NAMALWA (cell line): ENCODE data around the gene LY6G6C.
A peak's percentile ranks its signal among the peaks of the same experiment; 100 is the strongest.

Experiments
- DNase-seq: peaks from one replicate; pipeline ENCODE4 v3.0.0-alpha.2; 2015; ENCODE audit warnings: low spot score

The LY6G6C gene

DNA sequence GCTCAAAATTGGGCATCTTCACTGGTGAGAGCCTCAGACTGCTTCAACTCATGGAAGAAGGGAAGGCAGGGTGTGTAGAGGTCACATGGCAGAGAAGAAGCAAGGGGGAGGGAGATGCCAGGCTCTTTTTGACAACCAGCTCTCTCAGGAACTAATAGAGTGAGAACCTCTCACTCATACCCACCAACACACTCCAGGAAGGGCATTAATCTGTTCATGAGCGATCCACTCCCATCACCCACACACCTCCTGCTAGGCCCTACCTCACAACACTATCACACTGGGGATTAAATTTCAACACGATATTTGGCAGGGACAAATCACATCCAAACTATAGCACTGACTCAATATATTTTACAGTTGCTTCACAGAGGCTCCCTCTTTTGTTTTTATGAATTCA is 20.3 kb upstream of the LY6G6C start:
- no peak for DNase-seq

DNA sequence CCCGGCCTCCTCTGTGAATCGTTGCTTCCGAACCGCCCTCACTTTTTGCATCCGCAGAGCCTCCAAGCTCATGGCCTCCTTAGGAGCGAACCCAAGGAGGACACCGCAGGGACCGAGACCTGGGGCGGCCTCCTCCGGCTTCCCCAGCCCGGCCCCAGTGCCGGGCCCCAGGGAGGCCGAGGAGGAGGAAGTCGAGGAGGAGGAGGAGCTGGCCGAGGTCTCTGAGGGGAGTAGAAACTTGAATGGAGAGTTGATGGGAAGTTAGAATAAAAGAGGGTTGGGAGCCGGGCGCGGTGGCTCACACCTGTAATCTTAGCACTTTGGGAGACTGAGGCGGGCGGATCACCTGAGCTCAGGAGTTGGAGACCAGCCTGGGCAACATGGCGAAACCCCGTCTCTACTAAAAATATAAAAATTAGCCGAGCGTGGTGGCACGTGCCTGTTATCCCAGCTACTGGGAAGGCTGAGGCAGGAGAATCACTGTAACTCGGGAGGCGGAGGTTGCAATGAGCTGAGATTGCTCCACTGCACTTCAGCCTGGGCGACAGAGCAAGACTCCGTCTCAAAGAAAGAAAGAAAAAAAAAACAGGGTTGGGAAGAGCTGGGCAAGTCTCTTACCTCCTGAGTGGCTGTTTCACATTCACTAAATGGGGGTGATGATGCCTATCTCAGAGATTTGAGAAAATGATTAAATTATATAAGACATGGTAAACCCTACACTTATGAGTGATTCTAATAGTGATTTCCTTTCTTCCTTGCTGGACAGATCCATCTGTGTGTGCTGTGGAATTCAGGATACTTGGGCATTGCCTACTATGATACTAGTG is 19.1 kb upstream of the LY6G6C start:
- DNase-seq, result peak; percentile 76

DNA sequence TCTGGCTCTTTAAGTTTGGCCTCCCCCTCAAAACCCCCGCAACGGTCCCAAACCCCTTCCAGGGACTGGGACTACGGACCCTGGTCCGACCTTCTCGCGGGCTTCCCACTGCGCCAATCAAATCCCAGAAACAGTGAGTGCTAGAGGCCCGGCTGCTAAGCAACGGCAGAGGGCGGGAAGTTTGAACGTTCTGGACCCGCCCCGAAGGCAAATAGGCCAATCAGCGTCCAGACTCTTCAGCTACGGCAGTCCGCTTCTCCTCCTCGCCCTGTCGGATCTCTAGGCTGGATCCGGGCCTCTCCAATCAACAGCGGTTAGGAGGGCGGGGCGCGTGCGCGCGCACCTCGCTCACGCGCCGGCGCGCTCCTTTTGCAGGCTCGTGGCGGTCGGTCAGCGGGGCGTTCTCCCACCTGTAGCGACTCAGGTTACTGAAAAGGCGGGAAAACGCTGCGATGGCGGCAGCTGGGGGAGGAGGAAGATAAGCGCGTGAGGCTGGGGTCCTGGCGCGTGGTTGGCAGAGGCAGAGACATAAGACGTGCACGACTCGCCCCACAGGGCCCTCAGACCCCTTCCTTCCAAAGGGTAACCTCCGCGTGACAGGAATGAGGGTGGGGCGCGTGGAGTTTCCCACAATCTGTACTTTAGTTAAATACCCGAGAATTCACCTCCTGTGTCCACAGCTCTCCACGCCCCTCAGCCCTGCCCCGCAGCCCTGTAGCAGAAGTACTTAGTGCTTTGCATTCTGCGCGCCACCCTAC is 18.3 kb upstream of the LY6G6C start, which contains the start of gene MSH5:
MSH5 (plus strand) TSS at position 367 of the 758 bp plus-strand sequence. CDS start 462 bp downstream, outside the sequence.
- DNase-seq, result peak; percentile 99

DNA sequence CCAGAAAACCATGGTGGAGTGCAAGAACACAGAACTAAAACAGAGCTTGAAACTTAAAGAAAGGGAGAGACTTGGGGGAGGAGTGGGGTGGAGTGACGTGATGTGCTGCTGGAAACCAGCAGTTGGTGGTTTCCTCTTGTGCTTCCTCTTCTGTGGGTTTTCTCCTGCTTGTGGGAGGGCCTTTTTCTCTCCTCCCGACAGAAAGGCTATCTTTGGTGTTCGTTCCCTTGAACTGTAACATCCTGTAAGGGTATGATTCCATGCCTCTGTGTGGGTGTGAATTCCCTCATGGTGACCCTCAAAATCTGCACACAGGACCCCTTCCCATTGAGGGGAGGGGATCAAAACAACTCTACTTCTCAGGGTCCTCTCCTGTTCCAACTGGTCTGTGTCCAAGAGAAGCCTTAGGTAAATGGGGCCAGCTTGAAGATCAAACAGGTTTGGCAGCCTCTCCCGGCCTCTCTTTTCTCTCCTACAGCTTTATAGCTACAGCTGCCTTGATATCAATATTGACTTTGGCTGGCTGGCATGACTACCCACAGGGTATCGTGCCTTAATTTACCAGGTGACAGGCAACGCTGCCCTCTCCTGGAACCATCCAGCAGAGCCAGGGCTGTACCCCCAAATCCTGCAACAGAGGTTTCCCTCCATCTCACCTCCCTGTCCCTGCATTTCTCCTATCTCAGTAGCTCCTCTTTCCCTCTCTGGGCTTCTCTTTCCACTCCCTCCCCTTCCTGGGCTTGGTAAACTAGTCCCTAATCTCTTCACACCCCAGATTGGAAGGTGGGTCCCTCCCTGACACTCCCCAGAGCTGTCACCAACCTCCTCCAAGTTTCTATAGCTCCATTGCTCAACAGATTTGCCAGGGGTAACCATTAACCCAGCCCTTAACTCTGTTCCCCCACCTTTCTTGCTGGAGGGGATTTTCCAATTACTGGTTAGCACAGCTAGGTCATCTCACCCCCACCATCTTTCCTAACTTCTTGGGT is 16.7 kb upstream of the LY6G6C start:
- peak; percentile 89 for DNase-seq

DNA sequence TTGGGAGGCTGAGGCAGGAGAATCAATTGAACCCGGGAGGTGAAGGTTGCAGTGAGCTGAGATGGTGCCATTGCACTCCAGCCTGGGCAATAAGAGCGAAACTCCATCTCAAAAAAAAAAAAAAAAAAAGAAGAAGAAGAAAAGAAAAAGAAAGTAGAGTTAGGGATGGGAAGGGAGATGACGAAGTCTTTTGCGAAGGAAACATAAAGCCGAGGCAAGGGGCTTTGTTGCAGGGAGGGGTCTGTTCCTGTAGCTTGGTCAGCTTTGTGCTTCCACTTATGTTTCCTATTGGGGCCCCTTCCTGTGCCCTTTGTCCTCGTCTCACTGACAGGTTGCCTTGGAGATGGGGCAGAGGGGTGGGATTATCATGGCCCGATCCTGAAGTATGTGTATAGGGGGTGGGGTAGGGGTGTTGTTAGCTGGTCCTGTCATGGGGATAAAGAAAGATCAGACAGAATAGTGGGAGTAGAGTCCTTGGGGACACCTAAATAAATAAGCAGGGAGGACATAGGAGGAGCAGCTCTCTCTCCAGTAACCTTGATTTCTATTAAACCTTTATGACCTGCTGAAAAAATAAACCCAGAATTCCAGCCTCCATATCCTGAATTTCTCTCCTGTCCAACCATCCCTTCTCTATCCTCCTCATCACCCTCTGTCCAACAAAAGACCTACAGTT is 15.9 kb upstream of the LY6G6C start:
- DNase-seq, result no peak

DNA sequence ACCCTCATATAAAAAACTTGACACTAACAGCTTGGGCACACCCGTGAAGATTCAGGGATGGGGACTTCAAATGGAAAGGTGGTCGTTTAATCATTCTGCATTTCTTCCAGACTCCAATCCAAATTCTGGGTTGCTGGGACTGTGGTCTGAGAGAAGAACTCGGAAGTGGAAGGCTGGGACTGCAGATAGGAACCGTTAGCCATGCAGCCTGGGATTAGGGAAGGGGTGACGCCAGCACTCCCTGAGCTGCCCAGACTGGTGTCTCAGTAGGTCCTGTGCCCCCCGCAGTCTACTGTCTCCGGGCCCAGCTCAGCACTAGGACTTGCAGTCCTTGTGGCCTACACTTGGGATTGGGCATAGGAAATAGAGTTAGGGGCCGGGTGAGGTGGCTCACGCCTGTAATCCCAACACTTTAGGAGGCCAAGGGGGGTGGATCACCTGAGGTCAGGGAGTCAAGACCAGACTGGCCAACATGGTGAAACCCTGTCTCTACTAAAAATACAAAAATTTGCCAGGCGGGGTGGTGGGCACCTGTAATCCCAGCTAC is 15.3 kb upstream of the LY6G6C start:
- no peak for DNase-seq

DNA sequence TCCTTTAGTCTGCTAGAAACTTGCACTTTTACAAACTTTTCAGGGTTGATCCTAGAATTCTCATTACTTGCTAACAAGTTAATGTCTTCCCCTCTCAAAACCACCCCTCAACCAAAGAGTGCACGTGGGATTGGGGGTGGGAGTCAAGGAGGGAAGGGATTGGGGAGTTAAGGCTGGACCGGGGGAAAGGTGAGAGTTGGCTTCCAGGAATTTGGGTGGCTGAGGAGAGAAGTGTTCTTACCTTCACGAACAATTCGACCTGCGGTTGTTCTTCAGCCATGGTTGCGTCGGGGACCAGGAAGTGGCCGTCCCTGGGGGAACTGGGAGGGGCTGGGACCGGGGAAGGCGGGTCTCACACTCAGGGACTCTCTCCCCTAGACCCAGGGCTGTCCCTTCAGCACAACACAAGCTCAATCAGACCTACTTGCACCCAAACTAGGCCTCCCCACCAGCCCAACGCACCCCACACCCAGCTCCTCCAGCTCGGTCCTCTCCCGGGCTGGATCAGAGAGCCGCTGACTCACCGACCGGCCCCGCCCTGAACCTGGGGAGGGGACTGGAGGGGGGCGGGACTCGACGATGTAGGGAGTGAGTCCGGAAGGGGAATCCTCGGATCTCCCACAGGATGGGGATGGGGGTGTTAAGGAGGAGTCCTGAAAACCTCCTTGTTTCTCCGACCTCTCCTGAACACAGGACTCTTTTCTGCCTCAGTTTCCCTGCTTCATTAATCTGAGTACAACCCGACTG is 14.6 kb upstream of the LY6G6C start, which contains the start of gene CLIC1:
CLIC1 (minus strand) TSS at position 510 of the 747 bp plus-strand sequence; CDS start at position 280, 230 bp downstream.
- DNase-seq, result peak; percentile 82

DNA sequence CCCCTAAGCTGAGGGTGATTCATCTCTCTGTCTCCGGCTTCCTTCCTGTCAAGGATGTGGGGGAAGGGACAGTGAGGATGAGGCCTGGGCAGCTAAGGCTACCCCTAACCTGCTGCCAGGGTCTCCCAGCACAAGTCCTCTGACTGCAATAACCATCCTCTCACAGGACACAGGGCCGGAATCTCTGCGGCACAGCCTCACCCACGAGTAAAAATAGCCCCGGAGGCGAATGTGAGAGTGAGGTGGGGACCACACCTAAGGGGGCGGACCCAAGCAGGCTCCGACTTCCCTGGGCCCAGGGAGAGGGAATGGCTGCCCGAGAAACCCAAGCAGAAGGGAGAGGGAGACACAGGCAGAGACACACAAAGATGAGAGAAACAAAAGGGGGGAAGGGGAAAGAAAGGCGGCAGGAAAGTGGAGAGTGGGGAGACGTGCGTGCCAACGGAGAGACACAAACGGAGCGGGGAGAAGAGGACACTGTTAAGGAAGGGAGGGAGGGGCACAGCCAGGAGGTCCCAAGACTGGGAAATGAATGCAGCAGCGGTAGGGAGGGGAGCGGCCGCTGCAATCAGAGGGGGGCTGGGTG is 13.4 kb upstream of the LY6G6C start:
- peak; percentile 63 for DNase-seq

DNA sequence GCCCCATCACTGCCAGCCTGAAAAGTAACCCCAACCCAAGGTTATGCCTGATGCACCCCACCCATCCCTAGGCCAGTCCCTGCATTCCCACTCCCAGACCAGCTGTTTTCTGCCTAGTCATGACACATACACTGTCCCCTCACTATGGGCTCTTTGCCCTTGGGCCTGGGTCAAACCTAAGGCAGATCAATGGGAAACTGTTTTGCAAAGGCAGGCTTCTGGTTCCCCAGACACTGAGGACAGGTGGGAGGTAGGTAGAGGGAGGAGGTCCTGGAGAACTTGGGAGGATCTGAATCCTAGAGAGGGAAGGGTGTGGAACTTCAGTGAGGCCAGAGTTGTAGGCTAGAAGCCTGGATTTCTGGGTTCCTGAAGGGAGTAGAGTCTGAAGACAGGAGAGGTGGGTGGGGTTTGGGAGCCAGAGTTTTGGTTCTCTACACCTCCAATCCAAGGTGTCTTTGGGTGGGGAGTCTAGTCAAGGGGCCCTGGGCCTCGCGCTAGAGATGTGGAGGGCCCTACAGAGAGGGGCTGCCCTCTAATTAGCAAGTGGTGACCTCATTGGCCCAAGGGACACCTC is 12.8 kb upstream of the LY6G6C start:
- DNase-seq, result no peak

DNA sequence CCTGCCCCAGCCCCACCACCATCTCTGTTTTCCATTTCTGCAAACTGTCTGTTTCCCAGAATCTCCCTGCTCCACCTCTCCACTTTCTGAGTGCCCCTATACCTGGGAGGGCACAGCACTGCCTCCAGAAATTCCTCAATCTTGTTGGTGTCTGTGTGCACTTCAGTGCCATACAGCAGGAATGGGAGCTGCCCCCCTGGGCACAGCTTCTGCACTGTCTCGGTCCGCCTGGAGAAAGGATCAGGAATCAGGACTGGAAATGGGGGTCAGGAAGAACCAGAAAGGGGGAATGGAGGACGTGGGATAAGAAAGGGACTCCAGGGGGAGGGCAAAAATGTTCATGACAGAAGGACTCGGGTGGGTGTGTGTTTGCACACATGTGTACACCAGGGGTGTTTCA is 12.2 kb upstream of the LY6G6C start:
- DNase-seq, result no peak

DNA sequence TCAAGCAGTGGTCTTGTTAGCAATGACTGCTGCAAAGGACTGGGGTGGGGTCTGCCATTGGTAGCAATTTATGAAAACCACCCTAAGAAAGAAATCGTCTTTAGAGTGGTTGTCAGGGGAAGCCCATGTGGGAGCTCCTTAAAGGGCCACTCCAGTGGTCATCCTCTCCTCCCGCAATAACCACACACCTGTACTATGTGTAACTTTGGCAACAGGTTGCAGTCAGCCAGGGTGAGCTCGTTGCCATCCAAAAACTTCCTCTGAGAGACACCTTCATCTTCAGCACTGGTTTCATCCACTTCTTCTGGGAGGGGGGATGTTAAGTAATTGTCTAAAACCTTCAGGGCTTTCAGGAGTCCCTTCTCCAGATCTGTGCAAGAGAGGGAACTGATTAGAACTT is 10.5 kb upstream of the LY6G6C start:
- no peak for DNase-seq

DNA sequence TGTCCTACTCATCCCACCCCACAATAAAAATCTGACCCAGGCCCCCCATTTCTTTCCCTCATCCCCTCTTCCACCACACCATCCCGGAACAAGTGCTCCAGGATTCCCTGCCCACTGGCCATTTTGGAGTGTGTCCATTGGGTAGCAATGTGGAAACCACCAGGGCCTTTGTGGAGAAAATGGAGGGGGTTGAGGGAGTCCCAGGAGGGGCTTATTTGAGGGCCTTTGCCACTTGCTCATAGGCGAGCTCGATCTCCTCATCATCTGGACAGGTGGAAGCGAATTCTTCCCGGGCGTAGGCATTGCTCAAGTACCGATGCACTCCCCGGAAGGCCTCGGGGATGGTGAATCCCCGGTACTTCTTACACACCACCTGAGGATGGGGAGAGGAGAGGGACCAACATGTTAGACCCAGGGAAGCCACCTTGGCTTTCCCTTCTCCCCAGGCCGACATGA is 9.1 kb upstream of the LY6G6C start:
- no peak for DNase-seq

DNA sequence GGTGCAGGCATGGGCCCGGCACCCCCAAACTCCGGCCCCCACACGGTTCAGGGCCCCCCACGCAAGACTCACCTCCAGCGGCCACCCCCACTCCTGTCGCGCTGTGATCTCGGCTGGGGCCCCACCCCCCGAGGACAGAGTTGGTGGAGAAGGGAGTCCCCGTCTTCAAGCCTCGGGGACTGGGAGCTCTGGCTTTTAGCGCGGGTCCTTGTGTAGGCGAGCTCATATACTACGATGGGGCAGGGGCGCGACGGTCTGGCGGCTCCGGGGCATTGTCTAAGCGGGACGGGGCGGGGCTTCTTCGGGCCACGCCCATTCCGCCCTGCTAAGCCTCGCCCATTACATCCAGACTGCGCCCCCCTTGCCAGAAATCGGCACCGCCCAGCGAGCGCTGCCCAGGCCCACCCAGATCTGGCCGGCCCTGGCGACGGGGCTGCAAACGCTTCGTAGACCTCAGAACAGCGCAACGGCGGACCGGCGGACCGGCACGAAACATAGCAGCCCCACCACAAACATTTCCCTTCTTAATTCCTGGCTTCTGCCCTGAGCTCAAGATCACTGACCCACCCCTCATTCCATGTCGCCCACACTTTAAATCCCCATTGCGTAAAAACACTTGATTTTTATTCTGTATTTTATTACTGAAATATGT is 8.6 kb upstream of the LY6G6C start:
- peak; percentile 71 for DNase-seq

DNA sequence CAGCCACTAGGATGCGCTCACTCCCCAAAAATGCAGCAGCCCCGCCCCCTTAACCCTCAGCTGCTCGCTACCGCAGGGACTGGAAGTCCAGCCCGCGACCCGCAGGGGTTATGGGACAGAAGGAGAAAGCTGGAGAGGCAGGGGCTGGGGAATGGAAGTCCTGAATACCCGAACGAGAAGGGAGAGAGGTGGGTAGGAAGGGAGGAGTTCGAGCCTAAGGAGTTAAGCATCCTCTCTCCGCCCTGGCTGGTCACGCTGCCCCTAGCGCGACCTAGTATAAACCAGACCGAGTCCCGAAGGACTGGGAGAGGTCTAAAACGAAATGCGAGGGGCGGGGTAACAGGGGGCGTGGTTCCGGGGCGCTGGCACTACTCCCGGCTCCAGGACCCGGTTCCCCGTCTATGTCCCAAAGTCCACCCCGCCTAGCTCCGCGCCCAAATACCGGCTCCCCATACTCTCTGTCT is 8.0 kb upstream of the LY6G6C start:
- peak; percentile 85 for DNase-seq

DNA sequence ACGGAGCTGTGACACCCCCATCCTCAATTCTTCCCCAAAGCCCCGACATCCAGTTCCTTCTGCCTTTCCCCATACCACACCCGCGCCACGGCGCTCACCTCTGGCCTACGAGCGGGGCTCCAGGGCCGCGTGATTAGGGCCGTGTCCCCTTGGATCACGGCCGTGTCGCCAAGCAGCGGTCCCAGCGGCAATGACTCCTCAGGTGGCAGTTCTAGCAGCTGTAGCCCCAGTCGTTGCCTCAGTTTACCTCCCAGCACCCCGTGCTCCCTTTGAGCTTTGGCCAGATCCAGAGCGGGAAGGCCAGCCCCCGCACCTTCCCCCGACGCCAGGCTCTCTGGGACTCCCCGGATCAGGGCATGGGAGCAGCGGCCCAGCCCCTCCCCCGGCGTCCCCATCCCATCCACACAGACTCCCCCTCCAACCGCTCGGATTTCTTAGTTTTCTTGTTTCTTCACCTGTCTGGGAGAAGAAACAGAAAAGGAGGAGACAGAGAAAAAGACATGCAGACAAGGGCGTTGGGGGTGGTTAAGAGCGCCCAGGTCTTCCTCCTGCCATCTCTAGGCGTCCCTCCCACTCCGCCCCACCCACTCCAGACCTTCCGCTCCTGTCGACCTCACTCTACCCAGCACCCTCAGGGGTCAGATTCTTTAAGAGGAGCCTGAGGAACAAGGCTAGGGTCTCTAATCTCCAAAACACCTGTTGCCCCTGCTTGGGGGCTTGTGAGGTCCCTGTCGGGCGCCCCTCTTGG is 7.4 kb upstream of the LY6G6C start, which contains the start of gene DDAH2:
DDAH2 (minus strand) TSS at position 533 of the 748 bp plus-strand sequence; CDS start at position 395, 138 bp downstream.
- no peak for DNase-seq

DNA sequence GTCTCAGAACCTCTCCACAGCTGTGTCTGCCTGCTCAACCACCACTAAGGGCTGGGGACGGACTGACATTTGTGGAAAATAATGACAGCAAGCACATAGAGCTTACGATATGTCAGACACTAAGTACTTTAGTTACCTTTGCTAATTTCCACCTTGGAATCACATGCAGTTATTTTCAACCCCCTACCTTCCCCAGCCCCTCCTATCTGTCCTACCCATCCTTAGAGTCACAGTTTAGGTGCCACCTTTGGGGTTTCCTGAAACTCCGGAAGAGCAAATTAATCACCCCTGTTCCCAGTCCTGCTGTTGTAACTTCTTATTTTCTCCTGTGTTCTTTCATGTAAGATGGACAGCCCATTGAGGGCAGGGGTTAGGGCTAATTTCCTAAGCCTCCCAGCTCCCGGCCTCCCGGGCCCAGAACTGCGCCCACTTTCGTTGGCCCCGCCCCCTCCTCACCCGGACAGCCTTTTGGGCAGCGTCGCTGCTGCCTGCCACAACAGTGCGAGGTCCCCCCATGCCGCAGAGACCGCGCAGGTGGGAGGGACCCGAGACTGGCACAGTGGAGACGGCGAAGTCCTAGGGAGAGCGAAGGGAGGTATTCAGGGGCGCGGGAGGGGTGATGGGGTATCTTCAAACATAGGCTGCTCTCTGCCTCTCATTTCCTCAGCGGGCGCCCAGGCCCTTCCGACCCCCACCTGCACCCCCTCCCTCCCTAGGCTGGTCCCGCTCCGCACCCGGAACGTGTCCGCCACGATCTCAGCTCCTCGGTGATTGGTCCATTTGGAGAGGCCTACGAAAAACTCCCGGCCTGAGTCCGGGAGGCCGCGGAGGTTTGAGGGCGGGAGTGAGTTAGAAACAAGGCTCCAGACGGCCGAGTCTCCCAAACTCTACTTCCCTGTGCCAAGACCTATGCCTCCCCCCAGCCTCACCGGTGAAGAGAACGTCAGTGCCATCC is 6.4 kb upstream of the LY6G6C start:
- DNase-seq, result peak; percentile 94
